ENCODE results near the gene MYO10. TPM values are rescaled to one million over a fixed set of nuclear protein-coding genes. Genes with fewer than 3 reads are reported as not detected.

Gene MYO10
- polyA plus RNA-seq, 3 donors, result 0.23 to 1.1 (median 0.35) TPM

GRCh38 chr5:16886793-16887345 lies 49.2 kb downstream of the MYO10 start:
- no peak overlapping the region for H2AFZ ChIP-seq (ENCODE audit: insufficient read depth, low read depth, low read length, poor library complexity, severe bottlenecking)
- H3K4me1 ChIP-seq (ENCODE audit: control insufficient read depth in 1 of 2, insufficient read depth in 2 of 2, low read length in 2 of 2), result no peaks in the 10 kb centered on the region
- no peak overlapping the region for H3K9ac ChIP-seq (ENCODE audit: insufficient read depth, low read length, poor library complexity, severe bottlenecking)
- Mint-ChIP-seq H3K4me1 (peaks cover 2% of the 10 kb centered on the region), H3K27me3 (ENCODE audit: low read depth in 3 of 3) (peaks cover 0 to 2% (median 0%) of the 10 kb centered on the region in 3 donors), H3K9me3 (peaks cover 0 to 13% (median 2%) of the 10 kb centered on the region in 7 donors), H3K4me3 (no peak overlapping the region), H3K27ac (no peak overlapping the region), H3K36me3 (no peaks in the 10 kb centered on the region)
- no peaks in the 10 kb centered on the region for H4K20me1 ChIP-seq (ENCODE audit: insufficient read depth, low read length)
- intact Hi-C loops (cut with micrococcal nuclease), result no loop called here
- H3K36me3 ChIP-seq (replicated peaks in 1 of 2; ENCODE audit: control insufficient read depth in 1 of 2, insufficient read depth in 2 of 2, low read length in 2 of 2), result no peaks in the 10 kb centered on the region
- no peaks in the 10 kb centered on the region for H3K79me2 ChIP-seq (ENCODE audit: insufficient read depth, low read length)
- no peaks in the 10 kb centered on the region for H3K27me3 ChIP-seq (ENCODE audit: control insufficient read depth in 2 of 2, insufficient read depth in 2 of 2, low read length in 2 of 2)
- no peak overlapping the region for H3K4me2 ChIP-seq (replicated peaks; ENCODE audit: extremely low read depth, low read length, poor library complexity, severe bottlenecking)
- TF ChIP-seq CTCF (IDR thresholded peaks at IDR 0.05), result no peak
- no peaks in the 10 kb centered on the region for H3K9me3 ChIP-seq (replicated peaks in 1 of 2; ENCODE audit: control insufficient read depth in 1 of 2, insufficient read depth in 1 of 2, low read length in 2 of 2)
- DNase-seq, result no peak
- 95% methylated on average over 4 of the region's 8 CpGs for WGBS (ENCODE audit: insufficient coverage)
- H3K27ac ChIP-seq (ENCODE audit: low read depth in 1 of 2, low read length in 2 of 2), result no peak overlapping the region
- no peak overlapping the region for H3K4me3 ChIP-seq (replicated peaks in 1 of 3; ENCODE audit: low read depth in 2 of 3, low read length in 3 of 3)

- no peak overlapping the region for H2AFZ ChIP-seq (ENCODE audit: insufficient read depth, low read depth, low read length, poor library complexity, severe bottlenecking)
- H3K4me1 Mint-ChIP-seq, result peaks cover 2% of the 10 kb centered on the region
- no peaks in the 10 kb centered on the region for H3K36me3 ChIP-seq (replicated peaks in 1 of 2; ENCODE audit: control insufficient read depth in 1 of 2, insufficient read depth in 2 of 2, low read length in 2 of 2)
- peaks cover 0 to 13% (median 2%) of the 10 kb centered on the region in 7 donors for H3K9me3 Mint-ChIP-seq
- H3K4me2 ChIP-seq (replicated peaks; ENCODE audit: extremely low read depth, low read length, poor library complexity, severe bottlenecking), result no peak overlapping the region
- H3K4me3 ChIP-seq (replicated peaks in 1 of 3; ENCODE audit: low read depth in 2 of 3, low read length in 3 of 3), result no peak overlapping the region
- TF ChIP-seq CTCF (IDR thresholded peaks at IDR 0.05), result no peak
- intact Hi-C loops (cut with micrococcal nuclease), result no loop called here
- H3K27me3 Mint-ChIP-seq (ENCODE audit: low read depth in 3 of 3), result peaks cover 0 to 2% (median 0%) of the 10 kb centered on the region in 3 donors
- H3K79me2 ChIP-seq (ENCODE audit: insufficient read depth, low read length), result no peaks in the 10 kb centered on the region
- no peak for DNase-seq
- no peaks in the 10 kb centered on the region for H3K36me3 Mint-ChIP-seq
- no peaks in the 10 kb centered on the region for H3K27me3 ChIP-seq (ENCODE audit: control insufficient read depth in 2 of 2, insufficient read depth in 2 of 2, low read length in 2 of 2)
- no peak overlapping the region for H3K27ac ChIP-seq (ENCODE audit: low read depth in 1 of 2, low read length in 2 of 2)
- 96% methylated on average over 4 of the region's 7 CpGs for WGBS (ENCODE audit: insufficient coverage)
- H3K4me1 ChIP-seq (ENCODE audit: control insufficient read depth in 1 of 2, insufficient read depth in 2 of 2, low read length in 2 of 2), result no peaks in the 10 kb centered on the region
- no peak overlapping the region for H3K9ac ChIP-seq (ENCODE audit: insufficient read depth, low read length, poor library complexity, severe bottlenecking)
- H3K9me3 ChIP-seq (replicated peaks in 1 of 2; ENCODE audit: control insufficient read depth in 1 of 2, insufficient read depth in 1 of 2, low read length in 2 of 2), result no peaks in the 10 kb centered on the region
- no peak overlapping the region for H3K4me3 Mint-ChIP-seq
- no peak overlapping the region for H3K27ac Mint-ChIP-seq
- H4K20me1 ChIP-seq (ENCODE audit: insufficient read depth, low read length), result no peaks in the 10 kb centered on the region
These were observed 49.7 kb downstream of the MYO10 start for GRCh38 chr5:16886366-16886736.
